ENCODE measurements around the gene NHSL2. TPM values are rescaled to one million over a fixed set of nuclear protein-coding genes. Genes with fewer than 3 reads are reported as not detected.

Gene NHSL2
- total and polyA plus RNA-seq, 2 of the 13 experiments (the other 11 are each of a cell fraction or from before 2014, with no cell fraction given): not detected

- TF ChIP-seq PREB (CRISPR knock-in tag; IDR thresholded peaks at IDR 0.05): no peak
- TF ChIP-seq TGIF2 (CRISPR knock-in tag; IDR thresholded peaks at IDR 0.05): no peak
- TF ChIP-seq FLYWCH1 (CRISPR knock-in tag; IDR thresholded peaks at IDR 0.05): 0 out of 2 replicates have a peak, but pooled peaks have one; percentile 67
- TF ChIP-seq ZSCAN29 (CRISPR knock-in tag; conservative IDR thresholded peaks at IDR 0.05): no peak
- no peak for TF ChIP-seq GRHL1 (CRISPR knock-in tag; conservative IDR thresholded peaks at IDR 0.05)
- TF ChIP-seq ZNF367 (CRISPR knock-in tag; IDR thresholded peaks at IDR 0.05; ENCODE audit: borderline replicate concordance): no peak; the same call in 1 of the 2 replicates
- no peak for TF ChIP-seq SIN3B (IDR thresholded peaks at IDR 0.05; ENCODE audit: low read length)
- TF ChIP-seq ZNF784 (CRISPR knock-in tag; IDR thresholded peaks at IDR 0.05; ENCODE audit: borderline replicate concordance): 0 out of 2 replicates have a peak, but pooled peaks have one; percentile 44
- no peak for TF ChIP-seq NCOA1 (CRISPR knock-in tag; IDR thresholded peaks at IDR 0.05)
- TF ChIP-seq BATF2 (CRISPR knock-in tag; IDR thresholded peaks at IDR 0.05): peak; percentile 55; the same call in 1 of the 2 replicates
- no peak for TF ChIP-seq WIZ (CRISPR knock-in tag; IDR thresholded peaks at IDR 0.05)
- no peak for TF ChIP-seq ARID2 (CRISPR knock-in tag; IDR thresholded peaks at IDR 0.05; ENCODE audit: borderline replicate concordance)
- peak; percentile 68 for TF ChIP-seq CTCF (CRISPR knock-in tag; IDR thresholded peaks at IDR 0.05)
- TF ChIP-seq ZNF710 (CRISPR knock-in tag; IDR thresholded peaks at IDR 0.05; ENCODE audit: borderline replicate concordance): no peak
- TF ChIP-seq DRAP1 (CRISPR knock-in tag; IDR thresholded peaks at IDR 0.05): no peak
- no peak for TF ChIP-seq BCL6 (CRISPR knock-in tag; IDR thresholded peaks at IDR 0.05)
- peak; percentile 47 for TF ChIP-seq XRCC5 (optimal IDR thresholded peaks at IDR 0.05; ENCODE audit: low read length)
- no peak for TF ChIP-seq JDP2 (CRISPR knock-in tag; IDR thresholded peaks at IDR 0.05; ENCODE audit: borderline replicate concordance)
- no peak for TF ChIP-seq KLF12 (CRISPR knock-in tag; IDR thresholded peaks at IDR 0.05; ENCODE audit: borderline replicate concordance)
- TF ChIP-seq MEIS1 (CRISPR knock-in tag; IDR thresholded peaks at IDR 0.05; ENCODE audit: borderline replicate concordance): no peak
These were observed 107.8 kb downstream of the NHSL2 start (continued) for GRCh38 chrX:72018277-72019112.

Data from HepG2 (cell line).